Right lobe of liver (tissue), 4 donors: ENCODE measurements around the gene VEGFA.

ENCODE experiments used
- CTCF ChIP-seq, 4 donors: fragments of 200-600 bp in 3 of 4; fragments of 450-650 bp in 1 of 4; IDR thresholded peaks; one replicate each; pipeline versions ENCODE4 v1.5.1 to v1.8.0; 2016 to 2022; ENCODE audit warnings: antibody characterized with exemption in 4 of 4, mild to moderate bottlenecking in 2 of 4
- POLR2A ChIP-seq: fragments of 450-650 bp; IDR thresholded peaks from one replicate; pipeline ENCODE4 v1.6.1; 2017; ENCODE audit warnings: antibody characterized with exemption, mild to moderate bottlenecking
- donor health status: DM: no; HTN: no; CAD: no.
- donor health status: DM: no; HTN: no; CAD: no.
- donor health status: DM: no; HTN: yes; CAD: no.

- no peak for TF ChIP-seq CTCF (IDR thresholded peaks at IDR 0.05)
- TF ChIP-seq POLR2A: no peak
Observed at GRCh38 chr6:43804550-43805223, 34.7 kb downstream of the VEGFA start.
